ENCODE measurements around the gene BSG. TPM values are rescaled to one million over a fixed set of nuclear protein-coding genes. Genes with fewer than 3 reads are reported as not detected.

Gene BSG
- total and polyA plus RNA-seq, 9 of the 15 experiments (the other 6 are each of a cell fraction or from before 2014, with no cell fraction given) = 4.6 to 495 (median 187) TPM

DNA sequence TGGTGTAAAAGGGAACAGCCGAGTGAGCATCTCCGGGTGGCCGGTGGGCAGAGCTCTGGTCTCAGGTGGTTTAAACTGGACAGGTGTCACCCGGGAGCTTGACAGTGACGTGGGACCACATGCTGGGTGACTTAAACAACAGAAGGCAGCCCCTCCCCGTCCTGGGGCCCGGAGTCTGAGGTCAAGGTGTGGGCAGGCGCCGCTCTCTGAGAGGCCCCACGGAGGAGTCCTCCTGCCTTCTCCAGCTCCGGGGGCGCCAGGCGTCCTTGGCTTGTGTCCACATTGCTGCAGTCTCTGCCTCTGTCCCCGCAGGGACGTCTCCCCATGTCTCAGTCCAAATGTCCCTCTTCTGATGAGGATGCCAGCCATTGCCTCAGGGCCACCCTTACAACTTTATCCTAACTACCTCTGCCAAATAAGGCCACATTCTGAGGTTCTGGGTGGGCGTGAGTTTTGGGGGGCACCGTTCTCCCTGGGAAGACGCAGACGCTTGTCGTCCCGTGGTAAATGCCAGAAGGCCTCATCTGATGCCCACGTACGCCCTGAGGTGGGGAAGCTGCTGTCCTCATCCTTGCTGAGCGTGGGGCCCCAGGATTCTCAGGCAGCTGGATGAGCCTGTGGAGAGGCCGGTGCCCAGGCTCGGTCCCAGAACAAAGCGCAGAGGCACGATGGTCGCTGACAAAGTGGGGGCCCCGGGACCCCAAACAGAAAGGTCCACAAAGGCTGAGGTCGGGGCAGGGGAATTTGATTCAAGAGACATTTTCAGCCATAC, 15.6 kb upstream of the BSG start (continued):
- TF ChIP-seq, protein P1, sequence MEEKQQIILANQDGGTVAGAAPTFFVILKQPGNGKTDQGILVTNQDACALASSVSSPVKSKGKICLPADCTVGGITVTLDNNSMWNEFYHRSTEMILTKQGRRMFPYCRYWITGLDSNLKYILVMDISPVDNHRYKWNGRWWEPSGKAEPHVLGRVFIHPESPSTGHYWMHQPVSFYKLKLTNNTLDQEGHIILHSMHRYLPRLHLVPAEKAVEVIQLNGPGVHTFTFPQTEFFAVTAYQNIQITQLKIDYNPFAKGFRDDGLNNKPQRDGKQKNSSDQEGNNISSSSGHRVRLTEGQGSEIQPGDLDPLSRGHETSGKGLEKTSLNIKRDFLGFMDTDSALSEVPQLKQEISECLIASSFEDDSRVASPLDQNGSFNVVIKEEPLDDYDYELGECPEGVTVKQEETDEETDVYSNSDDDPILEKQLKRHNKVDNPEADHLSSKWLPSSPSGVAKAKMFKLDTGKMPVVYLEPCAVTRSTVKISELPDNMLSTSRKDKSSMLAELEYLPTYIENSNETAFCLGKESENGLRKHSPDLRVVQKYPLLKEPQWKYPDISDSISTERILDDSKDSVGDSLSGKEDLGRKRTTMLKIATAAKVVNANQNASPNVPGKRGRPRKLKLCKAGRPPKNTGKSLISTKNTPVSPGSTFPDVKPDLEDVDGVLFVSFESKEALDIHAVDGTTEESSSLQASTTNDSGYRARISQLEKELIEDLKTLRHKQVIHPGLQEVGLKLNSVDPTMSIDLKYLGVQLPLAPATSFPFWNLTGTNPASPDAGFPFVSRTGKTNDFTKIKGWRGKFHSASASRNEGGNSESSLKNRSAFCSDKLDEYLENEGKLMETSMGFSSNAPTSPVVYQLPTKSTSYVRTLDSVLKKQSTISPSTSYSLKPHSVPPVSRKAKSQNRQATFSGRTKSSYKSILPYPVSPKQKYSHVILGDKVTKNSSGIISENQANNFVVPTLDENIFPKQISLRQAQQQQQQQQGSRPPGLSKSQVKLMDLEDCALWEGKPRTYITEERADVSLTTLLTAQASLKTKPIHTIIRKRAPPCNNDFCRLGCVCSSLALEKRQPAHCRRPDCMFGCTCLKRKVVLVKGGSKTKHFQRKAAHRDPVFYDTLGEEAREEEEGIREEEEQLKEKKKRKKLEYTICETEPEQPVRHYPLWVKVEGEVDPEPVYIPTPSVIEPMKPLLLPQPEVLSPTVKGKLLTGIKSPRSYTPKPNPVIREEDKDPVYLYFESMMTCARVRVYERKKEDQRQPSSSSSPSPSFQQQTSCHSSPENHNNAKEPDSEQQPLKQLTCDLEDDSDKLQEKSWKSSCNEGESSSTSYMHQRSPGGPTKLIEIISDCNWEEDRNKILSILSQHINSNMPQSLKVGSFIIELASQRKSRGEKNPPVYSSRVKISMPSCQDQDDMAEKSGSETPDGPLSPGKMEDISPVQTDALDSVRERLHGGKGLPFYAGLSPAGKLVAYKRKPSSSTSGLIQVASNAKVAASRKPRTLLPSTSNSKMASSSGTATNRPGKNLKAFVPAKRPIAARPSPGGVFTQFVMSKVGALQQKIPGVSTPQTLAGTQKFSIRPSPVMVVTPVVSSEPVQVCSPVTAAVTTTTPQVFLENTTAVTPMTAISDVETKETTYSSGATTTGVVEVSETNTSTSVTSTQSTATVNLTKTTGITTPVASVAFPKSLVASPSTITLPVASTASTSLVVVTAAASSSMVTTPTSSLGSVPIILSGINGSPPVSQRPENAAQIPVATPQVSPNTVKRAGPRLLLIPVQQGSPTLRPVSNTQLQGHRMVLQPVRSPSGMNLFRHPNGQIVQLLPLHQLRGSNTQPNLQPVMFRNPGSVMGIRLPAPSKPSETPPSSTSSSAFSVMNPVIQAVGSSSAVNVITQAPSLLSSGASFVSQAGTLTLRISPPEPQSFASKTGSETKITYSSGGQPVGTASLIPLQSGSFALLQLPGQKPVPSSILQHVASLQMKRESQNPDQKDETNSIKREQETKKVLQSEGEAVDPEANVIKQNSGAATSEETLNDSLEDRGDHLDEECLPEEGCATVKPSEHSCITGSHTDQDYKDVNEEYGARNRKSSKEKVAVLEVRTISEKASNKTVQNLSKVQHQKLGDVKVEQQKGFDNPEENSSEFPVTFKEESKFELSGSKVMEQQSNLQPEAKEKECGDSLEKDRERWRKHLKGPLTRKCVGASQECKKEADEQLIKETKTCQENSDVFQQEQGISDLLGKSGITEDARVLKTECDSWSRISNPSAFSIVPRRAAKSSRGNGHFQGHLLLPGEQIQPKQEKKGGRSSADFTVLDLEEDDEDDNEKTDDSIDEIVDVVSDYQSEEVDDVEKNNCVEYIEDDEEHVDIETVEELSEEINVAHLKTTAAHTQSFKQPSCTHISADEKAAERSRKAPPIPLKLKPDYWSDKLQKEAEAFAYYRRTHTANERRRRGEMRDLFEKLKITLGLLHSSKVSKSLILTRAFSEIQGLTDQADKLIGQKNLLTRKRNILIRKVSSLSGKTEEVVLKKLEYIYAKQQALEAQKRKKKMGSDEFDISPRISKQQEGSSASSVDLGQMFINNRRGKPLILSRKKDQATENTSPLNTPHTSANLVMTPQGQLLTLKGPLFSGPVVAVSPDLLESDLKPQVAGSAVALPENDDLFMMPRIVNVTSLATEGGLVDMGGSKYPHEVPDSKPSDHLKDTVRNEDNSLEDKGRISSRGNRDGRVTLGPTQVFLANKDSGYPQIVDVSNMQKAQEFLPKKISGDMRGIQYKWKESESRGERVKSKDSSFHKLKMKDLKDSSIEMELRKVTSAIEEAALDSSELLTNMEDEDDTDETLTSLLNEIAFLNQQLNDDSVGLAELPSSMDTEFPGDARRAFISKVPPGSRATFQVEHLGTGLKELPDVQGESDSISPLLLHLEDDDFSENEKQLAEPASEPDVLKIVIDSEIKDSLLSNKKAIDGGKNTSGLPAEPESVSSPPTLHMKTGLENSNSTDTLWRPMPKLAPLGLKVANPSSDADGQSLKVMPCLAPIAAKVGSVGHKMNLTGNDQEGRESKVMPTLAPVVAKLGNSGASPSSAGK (IDR thresholded peaks at IDR 0.05) = peak; percentile 44; the same call in 1 of the 2 replicates
- TF ChIP-seq MCM2 (IDR thresholded peaks at IDR 0.05; ENCODE audit: low read depth) = no peak
